ENCODE results near the gene MFSD6L.

GRCh38 chr17:8793649-8794048 is 5.5 kb downstream of the MFSD6L start:
- no peak for TF ChIP-seq ZNF263 (CRISPR knock-in tag; IDR thresholded peaks at IDR 0.05)
- TF ChIP-seq NR1H2 (CRISPR knock-in tag; IDR thresholded peaks at IDR 0.05; ENCODE audit: borderline replicate concordance, low read depth) = no peak
- no peak for TF ChIP-seq ZNF3 (CRISPR knock-in tag; IDR thresholded peaks at IDR 0.05)
- TF ChIP-seq CCDC6 (CRISPR knock-in tag; IDR thresholded peaks at IDR 0.05) = no peak
- TF ChIP-seq FIP1L1 (IDR thresholded peaks at IDR 0.05; ENCODE audit: borderline replicate concordance, insufficient read depth, low read depth, low read length) = no peak
- TF ChIP-seq, protein P1, sequence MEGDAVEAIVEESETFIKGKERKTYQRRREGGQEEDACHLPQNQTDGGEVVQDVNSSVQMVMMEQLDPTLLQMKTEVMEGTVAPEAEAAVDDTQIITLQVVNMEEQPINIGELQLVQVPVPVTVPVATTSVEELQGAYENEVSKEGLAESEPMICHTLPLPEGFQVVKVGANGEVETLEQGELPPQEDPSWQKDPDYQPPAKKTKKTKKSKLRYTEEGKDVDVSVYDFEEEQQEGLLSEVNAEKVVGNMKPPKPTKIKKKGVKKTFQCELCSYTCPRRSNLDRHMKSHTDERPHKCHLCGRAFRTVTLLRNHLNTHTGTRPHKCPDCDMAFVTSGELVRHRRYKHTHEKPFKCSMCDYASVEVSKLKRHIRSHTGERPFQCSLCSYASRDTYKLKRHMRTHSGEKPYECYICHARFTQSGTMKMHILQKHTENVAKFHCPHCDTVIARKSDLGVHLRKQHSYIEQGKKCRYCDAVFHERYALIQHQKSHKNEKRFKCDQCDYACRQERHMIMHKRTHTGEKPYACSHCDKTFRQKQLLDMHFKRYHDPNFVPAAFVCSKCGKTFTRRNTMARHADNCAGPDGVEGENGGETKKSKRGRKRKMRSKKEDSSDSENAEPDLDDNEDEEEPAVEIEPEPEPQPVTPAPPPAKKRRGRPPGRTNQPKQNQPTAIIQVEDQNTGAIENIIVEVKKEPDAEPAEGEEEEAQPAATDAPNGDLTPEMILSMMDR (CRISPR knock-in tag; IDR thresholded peaks at IDR 0.05) = no peak
- no peak for TF ChIP-seq DBP (CRISPR knock-in tag; IDR thresholded peaks at IDR 0.05; ENCODE audit: not compliant biosample characterization)
- TF ChIP-seq BCL6 (CRISPR knock-in tag; IDR thresholded peaks at IDR 0.05) = no peak
- no peak for TF ChIP-seq ZNF335 (CRISPR knock-in tag; IDR thresholded peaks at IDR 0.05)
- TF ChIP-seq, protein P2, sequence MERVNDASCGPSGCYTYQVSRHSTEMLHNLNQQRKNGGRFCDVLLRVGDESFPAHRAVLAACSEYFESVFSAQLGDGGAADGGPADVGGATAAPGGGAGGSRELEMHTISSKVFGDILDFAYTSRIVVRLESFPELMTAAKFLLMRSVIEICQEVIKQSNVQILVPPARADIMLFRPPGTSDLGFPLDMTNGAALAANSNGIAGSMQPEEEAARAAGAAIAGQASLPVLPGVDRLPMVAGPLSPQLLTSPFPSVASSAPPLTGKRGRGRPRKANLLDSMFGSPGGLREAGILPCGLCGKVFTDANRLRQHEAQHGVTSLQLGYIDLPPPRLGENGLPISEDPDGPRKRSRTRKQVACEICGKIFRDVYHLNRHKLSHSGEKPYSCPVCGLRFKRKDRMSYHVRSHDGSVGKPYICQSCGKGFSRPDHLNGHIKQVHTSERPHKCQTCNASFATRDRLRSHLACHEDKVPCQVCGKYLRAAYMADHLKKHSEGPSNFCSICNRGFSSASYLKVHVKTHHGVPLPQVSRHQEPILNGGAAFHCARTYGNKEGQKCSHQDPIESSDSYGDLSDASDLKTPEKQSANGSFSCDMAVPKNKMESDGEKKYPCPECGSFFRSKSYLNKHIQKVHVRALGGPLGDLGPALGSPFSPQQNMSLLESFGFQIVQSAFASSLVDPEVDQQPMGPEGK (CRISPR knock-in tag; IDR thresholded peaks at IDR 0.05) = no peak
- TF ChIP-seq, protein P3, sequence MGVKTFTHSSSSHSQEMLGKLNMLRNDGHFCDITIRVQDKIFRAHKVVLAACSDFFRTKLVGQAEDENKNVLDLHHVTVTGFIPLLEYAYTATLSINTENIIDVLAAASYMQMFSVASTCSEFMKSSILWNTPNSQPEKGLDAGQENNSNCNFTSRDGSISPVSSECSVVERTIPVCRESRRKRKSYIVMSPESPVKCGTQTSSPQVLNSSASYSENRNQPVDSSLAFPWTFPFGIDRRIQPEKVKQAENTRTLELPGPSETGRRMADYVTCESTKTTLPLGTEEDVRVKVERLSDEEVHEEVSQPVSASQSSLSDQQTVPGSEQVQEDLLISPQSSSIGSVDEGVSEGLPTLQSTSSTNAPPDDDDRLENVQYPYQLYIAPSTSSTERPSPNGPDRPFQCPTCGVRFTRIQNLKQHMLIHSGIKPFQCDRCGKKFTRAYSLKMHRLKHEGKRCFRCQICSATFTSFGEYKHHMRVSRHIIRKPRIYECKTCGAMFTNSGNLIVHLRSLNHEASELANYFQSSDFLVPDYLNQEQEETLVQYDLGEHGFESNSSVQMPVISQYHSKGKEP (CRISPR knock-in tag; IDR thresholded peaks at IDR 0.05) = no peak
